GM12872 (cell line): ENCODE measurements around the gene ENTPD8.

Source experiments
- TF ChIP-seq, protein P1 (sequence below): IDR thresholded peaks from 3 replicates; pipeline ENCODE4 v1.5.1; 2011; ENCODE audit warnings: low read depth, mild to moderate bottlenecking, low read length, moderate library complexity; ENCODE audit not compliant: insufficient read depth

Gene ENTPD8

DNA sequence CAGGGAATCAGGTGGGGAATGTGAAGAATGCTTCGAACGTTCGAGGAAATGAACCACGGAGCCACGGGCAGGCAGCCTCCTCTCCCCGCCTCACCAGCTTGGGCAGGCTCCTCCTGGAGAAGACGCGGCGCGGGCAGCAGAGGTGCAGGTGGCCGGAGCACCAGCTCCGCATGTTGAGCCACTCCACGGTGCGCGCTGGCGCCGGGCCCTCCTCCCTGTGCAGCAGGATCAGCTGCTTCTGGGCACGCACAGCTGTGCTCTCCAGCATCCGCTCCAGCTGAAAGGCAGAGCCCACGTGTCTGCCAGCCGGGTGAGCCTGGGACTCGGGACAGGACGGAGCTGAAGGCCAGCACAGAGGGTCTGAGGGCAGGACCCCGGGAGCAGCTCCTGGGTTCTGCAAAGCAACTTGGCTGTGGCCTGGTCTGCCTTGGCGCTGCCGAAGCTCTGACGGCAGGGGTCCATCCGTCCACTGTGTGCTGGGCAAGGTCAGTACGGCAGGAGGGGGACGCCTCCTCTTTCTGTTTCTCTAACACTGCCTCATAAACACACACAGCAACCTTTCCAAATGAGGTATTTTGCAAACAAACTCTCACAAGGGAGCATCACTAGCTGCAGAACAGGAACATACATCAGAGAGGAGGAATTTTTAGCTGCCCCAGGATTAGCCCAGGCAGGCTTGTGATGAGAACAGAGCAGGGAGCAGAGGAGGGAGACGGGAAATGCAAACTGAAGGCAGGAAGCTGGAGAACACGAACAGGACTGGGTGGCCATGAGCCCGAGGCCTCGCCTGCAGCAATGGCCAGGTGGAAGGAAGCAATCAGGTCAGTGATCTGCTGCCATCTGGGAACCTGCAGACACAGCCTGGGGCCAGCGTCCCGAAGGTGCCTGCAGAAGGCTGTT, 38.1 kb upstream of the ENTPD8 start:
- TF ChIP-seq, protein P1, sequence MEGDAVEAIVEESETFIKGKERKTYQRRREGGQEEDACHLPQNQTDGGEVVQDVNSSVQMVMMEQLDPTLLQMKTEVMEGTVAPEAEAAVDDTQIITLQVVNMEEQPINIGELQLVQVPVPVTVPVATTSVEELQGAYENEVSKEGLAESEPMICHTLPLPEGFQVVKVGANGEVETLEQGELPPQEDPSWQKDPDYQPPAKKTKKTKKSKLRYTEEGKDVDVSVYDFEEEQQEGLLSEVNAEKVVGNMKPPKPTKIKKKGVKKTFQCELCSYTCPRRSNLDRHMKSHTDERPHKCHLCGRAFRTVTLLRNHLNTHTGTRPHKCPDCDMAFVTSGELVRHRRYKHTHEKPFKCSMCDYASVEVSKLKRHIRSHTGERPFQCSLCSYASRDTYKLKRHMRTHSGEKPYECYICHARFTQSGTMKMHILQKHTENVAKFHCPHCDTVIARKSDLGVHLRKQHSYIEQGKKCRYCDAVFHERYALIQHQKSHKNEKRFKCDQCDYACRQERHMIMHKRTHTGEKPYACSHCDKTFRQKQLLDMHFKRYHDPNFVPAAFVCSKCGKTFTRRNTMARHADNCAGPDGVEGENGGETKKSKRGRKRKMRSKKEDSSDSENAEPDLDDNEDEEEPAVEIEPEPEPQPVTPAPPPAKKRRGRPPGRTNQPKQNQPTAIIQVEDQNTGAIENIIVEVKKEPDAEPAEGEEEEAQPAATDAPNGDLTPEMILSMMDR: no peak

DNA sequence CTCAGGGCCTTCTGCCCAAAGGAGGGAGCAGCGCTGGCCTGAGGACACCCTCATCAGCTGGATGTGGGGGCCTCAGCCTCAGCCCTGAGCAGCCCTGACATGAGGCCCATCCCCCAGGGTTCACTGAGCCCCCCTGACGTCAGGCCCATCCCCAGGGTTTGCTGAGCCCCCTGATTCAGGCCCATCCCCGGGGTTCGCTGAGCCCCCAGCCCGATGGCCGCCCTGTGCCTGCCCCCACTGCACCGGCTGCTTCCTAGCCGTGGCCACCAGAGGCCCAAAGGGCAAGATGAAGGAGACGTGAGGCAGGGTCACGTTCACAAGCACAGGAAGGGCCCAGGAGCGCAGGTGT, 37.4 kb upstream of the ENTPD8 start:
- TF ChIP-seq, protein P1: no peak

DNA sequence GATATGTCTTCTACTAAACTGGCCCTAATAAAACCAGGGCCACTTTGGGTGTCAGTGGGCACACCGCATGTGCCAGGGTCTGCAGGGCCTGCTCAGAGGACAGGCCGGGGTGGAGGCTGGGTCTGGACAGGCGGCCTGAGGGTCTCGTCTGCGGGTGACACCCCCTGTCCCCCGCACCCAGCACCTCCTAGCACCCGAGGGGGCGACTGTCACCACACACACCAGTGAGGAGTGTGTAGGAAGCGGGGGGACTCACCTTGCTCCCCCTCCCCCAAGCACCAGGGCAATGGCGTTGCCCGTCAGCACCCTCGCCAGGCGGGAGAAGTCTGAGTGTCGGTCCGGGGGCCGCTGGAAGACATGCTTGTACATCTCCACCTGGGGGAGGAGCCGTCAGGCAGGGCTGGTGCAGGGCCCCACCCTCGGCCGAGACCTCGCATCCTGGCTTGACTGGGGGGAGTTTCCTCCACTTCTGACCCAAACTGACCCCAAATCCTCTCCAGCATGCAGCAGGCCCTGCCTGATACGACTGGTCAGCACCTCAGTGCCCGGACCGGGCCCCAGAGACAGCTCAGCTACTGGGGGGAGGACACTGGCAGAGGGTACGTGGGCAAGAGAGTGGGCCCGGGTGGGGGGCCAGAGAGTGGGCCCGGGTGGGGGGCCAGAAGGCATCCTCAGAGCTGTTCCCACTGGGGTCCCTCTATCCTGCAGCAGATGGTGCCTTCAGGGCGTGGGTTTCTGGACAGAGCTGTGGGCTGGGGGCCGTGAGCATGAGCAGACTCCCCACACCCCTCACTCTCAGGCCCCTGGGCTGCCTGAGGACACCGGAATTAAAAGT, 36.8 kb upstream of the ENTPD8 start:
- TF ChIP-seq, protein P1: no peak

DNA sequence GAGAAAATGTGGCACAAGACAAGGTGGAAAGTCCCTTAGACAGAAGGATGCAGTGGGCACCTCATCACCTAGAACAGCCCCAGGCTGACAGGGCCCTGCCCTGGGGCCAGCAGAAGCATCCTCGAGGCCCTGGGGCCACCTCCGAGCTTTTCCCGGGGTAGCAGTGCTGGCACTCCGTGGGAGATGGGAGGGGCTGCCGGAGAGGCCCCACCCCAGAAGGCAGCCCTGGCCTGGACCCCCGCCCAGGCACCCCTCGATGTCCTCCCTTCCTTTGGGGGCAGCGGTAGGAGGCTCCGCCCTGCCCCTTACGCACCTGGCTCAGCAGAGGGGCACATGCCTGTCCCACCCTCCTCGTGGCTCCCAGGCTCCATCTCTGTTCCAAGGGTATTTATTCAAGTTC, 35.7 kb upstream of the ENTPD8 start:
- TF ChIP-seq, protein P1: no peak

DNA sequence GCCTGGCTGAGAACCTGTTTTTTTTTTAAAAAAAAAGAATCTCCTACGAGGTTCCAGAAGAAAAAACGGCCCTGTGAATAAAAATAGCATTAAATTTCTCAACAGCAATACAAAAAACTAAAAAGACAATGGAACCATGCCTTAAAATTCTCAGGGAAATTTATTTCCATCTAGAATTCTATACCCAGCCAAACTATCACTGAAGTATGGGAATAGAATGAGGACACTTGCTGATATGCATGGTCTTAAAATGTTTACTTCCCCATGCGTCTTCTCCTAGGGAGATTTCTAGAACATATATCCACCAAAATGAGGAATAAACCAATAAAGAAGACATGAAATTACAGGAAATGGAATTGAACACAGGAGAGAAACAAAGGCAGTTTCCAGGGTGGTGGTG, 34.5 kb upstream of the ENTPD8 start:
- TF ChIP-seq, protein P1: no peak

DNA sequence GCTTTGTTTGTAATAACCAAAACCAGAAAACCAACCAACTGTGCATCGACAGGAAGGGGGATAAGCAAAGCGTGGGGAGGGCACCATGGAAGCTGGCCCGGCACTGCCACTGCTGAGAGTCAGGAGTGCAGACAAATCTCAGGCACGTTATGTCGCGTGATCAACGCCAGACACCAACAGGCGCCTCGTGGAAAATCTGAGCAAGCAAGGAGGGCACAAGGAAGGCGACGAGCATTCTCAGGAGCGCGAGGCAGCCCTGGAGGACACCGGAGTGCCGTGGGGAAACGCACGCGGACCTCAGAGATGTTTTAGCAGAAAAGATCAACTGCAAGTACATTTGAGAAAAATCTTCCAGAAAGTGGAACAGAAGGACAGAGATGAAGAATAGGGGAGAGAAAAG, 33.1 kb upstream of the ENTPD8 start:
- TF ChIP-seq, protein P1: no peak

DNA sequence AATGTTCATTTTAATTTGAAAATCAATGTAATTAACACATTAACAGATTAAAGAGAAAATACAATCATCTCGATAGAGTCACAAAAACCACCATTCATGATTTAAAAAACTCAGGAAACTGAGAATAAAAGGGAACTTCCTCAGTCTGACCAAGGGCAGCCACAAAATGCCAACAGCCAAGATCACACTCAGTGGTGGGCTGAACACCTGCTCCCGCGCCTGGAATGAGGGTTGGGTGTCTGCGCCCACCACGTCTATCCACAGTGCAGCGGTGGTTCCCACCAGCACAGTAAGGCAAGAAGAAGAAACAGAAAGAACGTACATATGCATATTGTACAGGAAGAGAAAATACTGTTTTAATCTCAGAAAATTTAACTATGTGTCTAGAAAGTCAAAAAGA, 29.6 kb upstream of the ENTPD8 start:
- TF ChIP-seq, protein P1: no peak
